HepG2 (cell line): ENCODE data around the gene RPS6KA5. TPM values are rescaled to one million over a fixed set of nuclear protein-coding genes. Genes with fewer than 3 reads are reported as not detected.
A peak's percentile ranks its signal among the peaks of the same experiment; 100 is the strongest.

Experiments
- ATAC-seq: fragments of 200-7000 bp; cut with Tn5 transposase; 3 replicates; pipeline ENCODE4 v1.9.1; 2020; ENCODE audit warnings: mild to moderate bottlenecking, moderate library complexity
- BruUV-seq: library from RNA; stranded (reverse); fragments of 400-500 nt; replicated peaks from 2 replicates; lab custom pipeline; 2021; lab: Mats Ljungman, UMichigan
- CTCF ChIA-PET: fragments of 300-600 bp; formaldehyde crosslinking; extraction: SDS; loops from one replicate; lab custom pipeline; 2021; ENCODE audit warnings: low total read pairs, inconsistent platforms, low intra/inter-chr PET ratio; lab: Yijun Ruan, JAX
- POLR2A ChIA-PET: fragments of 350-600 bp; sonication (Branson Sonifier 250); formaldehyde crosslinking; loops from one replicate; lab custom pipeline; 2020; ENCODE audit warnings: antibody characterized with exemption, inconsistent platforms; lab: Yijun Ruan, JAX
- DNase-seq: peaks from one replicate; pipeline ENCODE4 v3.0.0-alpha.2; 2015; ENCODE audit warnings: low spot score
- FAIRE-seq: peaks from 3 replicates; lab custom pipeline; 2011; peaks lifted over from hg19 to GRCh38; lab: Jason Lieb, UNC
- H2AFZ ChIP-seq: one replicate; pipeline ENCODE4 v1.6.1; 2011; ENCODE audit warnings: low read length, inconsistent platforms
- H3K27ac ChIP-seq: fragments of 300-600 bp; 3 replicates; pipeline ENCODE4 v1.8.0; 2011; ENCODE audit warnings: mixed run types, mild to moderate bottlenecking, mixed read lengths, low read length, inconsistent platforms; ENCODE audit not compliant: insufficient read depth; ENCODE audit errors: extremely low read length
- H3K27me3 ChIP-seq, 2 experiments: fragments of 200-600 bp in 1 of 2; 2 replicates in 1 of 2; 3 replicates in 1 of 2; pipeline versions ENCODE4 v1.6.0 to v1.8.0; 2011; ENCODE audit warnings: low read length in 2 of 2, mild to moderate bottlenecking in 2 of 2, moderate library complexity in 2 of 2, inconsistent platforms in 1 of 2; ENCODE audit not compliant: insufficient read depth in 2 of 2, control insufficient read depth in 1 of 2
- H3K36me3 ChIP-seq, 2 experiments: fragments of 200-600 bp in 1 of 2; replicated peaks in 1 of 2; 2 replicates in 1 of 2; 3 replicates in 1 of 2; pipeline versions ENCODE4 v1.5.1 to v1.8.0; 2011; ENCODE audit warnings: low read length in 2 of 2, inconsistent platforms in 1 of 2; ENCODE audit not compliant: insufficient read depth in 2 of 2, control insufficient read depth in 1 of 2
- H3K4me1 ChIP-seq: 2 replicates; pipeline ENCODE4 v1.5.1; 2012; ENCODE audit warnings: low read length, inconsistent platforms; ENCODE audit not compliant: insufficient read depth
- H3K4me2 ChIP-seq: 2 replicates; pipeline ENCODE4 v1.6.0; 2011; ENCODE audit warnings: low read depth, low read length, inconsistent platforms
- H3K4me3 ChIP-seq, 3 experiments: fragments of 200-600 bp in 1 of 3; sonication (generic), shearing (Covaris generic) in 1 of 3; replicated peaks in 1 of 3; 2 replicates each; pipeline ENCODE4 v1.5.1; 2011 to 2016; ENCODE audit warnings: low read length in 3 of 3, inconsistent platforms in 2 of 3, low read depth in 2 of 3, mild to moderate bottlenecking in 2 of 3, control low read depth in 1 of 3, mixed read lengths in 1 of 3; ENCODE audit not compliant: insufficient read depth in 1 of 3
- H3K79me2 ChIP-seq: one replicate; pipeline ENCODE4 v1.6.1; 2011; ENCODE audit warnings: low read length, inconsistent platforms; ENCODE audit not compliant: insufficient read depth
- H3K9ac ChIP-seq: 2 replicates; pipeline ENCODE4 v1.6.0; 2011; ENCODE audit warnings: mild to moderate bottlenecking, low read depth, low read length, inconsistent platforms; ENCODE audit not compliant: insufficient read depth
- H3K9me3 ChIP-seq: 2 replicates; pipeline ENCODE4 v1.5.1; 2012; ENCODE audit warnings: mild to moderate bottlenecking, low read length
- H4K20me1 ChIP-seq: 2 replicates; pipeline ENCODE4 v1.6.0; 2011; ENCODE audit warnings: inconsistent platforms, mild to moderate bottlenecking, low read length, moderate library complexity; ENCODE audit not compliant: insufficient read depth
- CC2D1A ChIP-seq: sonication (generic); formaldehyde crosslinking; IDR thresholded peaks from 2 replicates; pipeline ENCODE4 v1.8.1; 2023; ENCODE audit warnings: mild to moderate bottlenecking, missing genetic modification reagents
- DR1 ChIP-seq: sonication (generic); formaldehyde crosslinking; IDR thresholded peaks from 2 replicates; pipeline ENCODE4 v1.8.0; 2021; ENCODE audit warnings: mild to moderate bottlenecking, missing genetic modification reagents, inconsistent platforms
- FOXO1 ChIP-seq: sonication (generic); formaldehyde crosslinking; IDR thresholded peaks from 2 replicates; pipeline ENCODE4 v1.4.0; 2020; ENCODE audit warnings: missing genetic modification reagents
- HDAC6 ChIP-seq: fragments of 200-600 bp; sonication (generic); IDR thresholded peaks from 2 replicates; pipeline ENCODE4 v1.7.0; 2017; ENCODE audit warnings: mild to moderate bottlenecking, antibody characterized with exemption, low read length, low read depth
- HIVEP1 ChIP-seq: sonication (generic); formaldehyde crosslinking; IDR thresholded peaks from 2 replicates; pipeline ENCODE4 v1.4.0; 2020; ENCODE audit warnings: mild to moderate bottlenecking, missing genetic modification reagents
- NCOR1 ChIP-seq: fragments of 200-600 bp; sonication (generic); IDR thresholded peaks from 2 replicates; pipeline ENCODE4 v1.7.0; 2017; ENCODE audit warnings: antibody characterized with exemption, low read length, borderline replicate concordance
- SALL1 ChIP-seq: sonication (generic); formaldehyde crosslinking; IDR thresholded peaks from 2 replicates; pipeline ENCODE4 v1.8.0; 2022; ENCODE audit warnings: mild to moderate bottlenecking, missing genetic modification reagents
- SMAD9 ChIP-seq: sonication (generic); formaldehyde crosslinking; IDR thresholded peaks from 2 replicates; pipeline ENCODE4 v1.5.1; 2020; ENCODE audit warnings: mild to moderate bottlenecking, missing genetic modification reagents
- SOX13 ChIP-seq, 3 experiments: fragments of 450-650 bp in 1 of 3; sonication (generic) in 1 of 3; formaldehyde crosslinking in 1 of 3; IDR thresholded peaks in 2 of 3; conservative IDR thresholded peaks in 1 of 3; 2 replicates each; pipeline versions ENCODE4 v1.5.0 to v1.6.1; 2016 to 2020; ENCODE audit warnings: antibody characterized with exemption in 1 of 3, mild to moderate bottlenecking in 1 of 3, missing compliant biosample characterization in 1 of 3, missing genetic modification reagents in 1 of 3, moderate library complexity in 1 of 3
- TSC22D2 ChIP-seq: sonication (generic); formaldehyde crosslinking; IDR thresholded peaks from 2 replicates; pipeline ENCODE4 v1.5.1; 2020; ENCODE audit warnings: missing genetic modification reagents, mild to moderate bottlenecking, borderline replicate concordance
- ZFP36L1 ChIP-seq: sonication (generic); formaldehyde crosslinking; IDR thresholded peaks from 2 replicates; pipeline ENCODE4 v1.8.0; 2022; ENCODE audit warnings: mild to moderate bottlenecking, missing genetic modification reagents, moderate library complexity
- ZMAT3 ChIP-seq: sonication (generic); formaldehyde crosslinking; conservative IDR thresholded peaks from 2 replicates; pipeline ENCODE4 v1.7.0; 2021; ENCODE audit warnings: missing genetic modification reagents
- ZNF550 ChIP-seq: sonication (generic); formaldehyde crosslinking; IDR thresholded peaks from 2 replicates; pipeline ENCODE4 v1.4.0; 2020; ENCODE audit warnings: mild to moderate bottlenecking, missing genetic modification reagents, borderline replicate concordance
- ZNF577 ChIP-seq: sonication (generic); formaldehyde crosslinking; IDR thresholded peaks from 2 replicates; pipeline ENCODE4 v1.4.0; 2020; ENCODE audit warnings: mild to moderate bottlenecking, low read depth, missing genetic modification reagents, borderline replicate concordance
- ZNF879 ChIP-seq: sonication (generic); formaldehyde crosslinking; IDR thresholded peaks from 2 replicates; pipeline ENCODE4 v1.8.1; 2023; ENCODE audit warnings: missing genetic modification reagents
- WGBS: methylation state at CpG from one replicate; pipeline ENCODE4 v1.1.6; 2017; ENCODE audit warnings: low lambda C conversion rate; 5-methylcytosine and 5-hydroxymethylcytosine counted together
- in situ Hi-C: cut with HindIII; loops from 2 replicates; pipeline ENCODE4 v1.10.0; 2017; ENCODE audit warnings: low pct_unique_long_range_greater_than_20kb; ENCODE audit not compliant: extremely low pct_ligation_motif_present
- intact Hi-C: fragments of 100-400 bp; cut with micrococcal nuclease; formaldehyde crosslinking; loops from one replicate; pipeline ENCODE4 v1.10.0; 2022; ENCODE audit not compliant: unreplicated experiment
- polyA plus RNA-seq, 8 experiments: library from polyadenylated mRNA; depleted of rRNA in 3 of 8; stranded (reverse) in 7 of 8; unstranded in 1 of 8; fragments of >200 nt; fragmentation: Illumina TruSeq in 4 of 8; extraction: Trizol in 4 of 8; gene quantifications; 2 replicates each; pipeline versions ENCODE4 v1.2.1 to v1.2.3, GENCODE V29; 2011 to 2016; ENCODE audit warnings: low read depth in 4 of 8, missing spikeins in 1 of 8, mixed read lengths in 1 of 8; ENCODE audit not compliant: insufficient read depth in 1 of 8
- total RNA-seq, 5 experiments: library from RNA; depleted of rRNA; stranded (reverse); fragments of >200 nt; fragmentation: Illumina TruSeq; extraction: Trizol; gene quantifications; 2 replicates each; pipeline ENCODE4 v1.2.3, GENCODE V29; 2016; ENCODE audit warnings: low read depth in 1 of 5
- TF ChIP-seq, protein P1 (sequence below): sonication (generic); formaldehyde crosslinking; conservative IDR thresholded peaks from 2 replicates; pipeline ENCODE4 v1.8.0; 2022; ENCODE audit warnings: low read depth, missing genetic modification reagents
- TF ChIP-seq, protein P2 (sequence below): sonication (generic); formaldehyde crosslinking; IDR thresholded peaks from 2 replicates; pipeline ENCODE4 v1.4.0; 2020; ENCODE audit warnings: missing genetic modification reagents, borderline replicate concordance
- TF ChIP-seq, protein P3 (sequence below): sonication (generic); formaldehyde crosslinking; IDR thresholded peaks from 2 replicates; pipeline ENCODE4 v1.4.0; 2020; ENCODE audit warnings: mild to moderate bottlenecking, missing genetic modification reagents

The RPS6KA5 gene
- total and polyA plus RNA-seq, 2 of the 13 experiments (the other 11 are each of a cell fraction or from before 2014, with no cell fraction given) = 0.50 to 0.58 TPM

DNA sequence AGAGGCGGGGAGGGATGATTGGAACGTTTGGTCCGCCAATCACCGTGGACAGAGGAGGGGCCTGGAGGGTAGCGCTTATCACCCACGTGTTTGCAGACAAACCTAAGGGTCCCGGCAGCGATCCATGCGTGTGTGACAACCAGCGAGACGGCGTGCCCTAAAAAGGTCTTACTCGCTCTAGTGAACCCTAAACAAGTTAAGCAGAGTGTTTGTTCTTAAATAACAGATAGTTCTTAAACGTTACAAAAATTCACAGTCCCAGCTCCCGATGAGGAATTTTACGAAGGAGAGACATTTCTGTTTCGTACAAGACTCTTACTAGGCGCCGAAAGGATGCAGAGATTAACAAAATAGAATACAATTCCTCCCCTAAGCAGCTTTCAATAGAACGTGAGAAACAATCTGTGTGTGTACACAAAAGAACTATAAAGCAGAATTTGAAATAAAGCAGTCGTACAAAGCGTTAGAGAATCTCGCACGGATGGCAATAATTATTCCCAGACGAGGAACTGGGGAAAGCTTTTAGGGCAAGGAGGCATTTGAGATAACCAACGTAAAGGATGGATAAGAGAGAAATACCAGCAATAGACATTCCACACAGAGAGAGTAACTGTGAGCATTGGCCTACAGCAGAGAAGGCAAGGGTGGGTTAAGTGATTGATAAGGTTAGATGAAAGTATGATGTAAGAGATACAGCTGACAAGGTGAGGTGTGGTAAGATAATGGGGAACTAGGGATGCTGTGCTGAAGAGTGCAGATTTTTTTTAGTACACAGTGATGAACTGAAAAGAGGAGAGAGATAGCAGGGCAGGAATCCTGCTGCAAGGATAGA, 831 bp upstream of the RPS6KA5 start:
- H4K20me1 ChIP-seq = no peaks in the 10 kb centered on the region
- BruUV-seq = TSS peak; percentile 67
- H3K36me3 ChIP-seq = no peaks in the 10 kb centered on the region
- peak overlapping the region; percentile 88 for H3K4me2 ChIP-seq
- H3K9me3 ChIP-seq = no peaks in the 10 kb centered on the region
- intact Hi-C loops (loop anchor here (5.0 to 10.0 kb wide), 3 partner anchors 114 to 1046 kb away; partner anchors contain the start of gene ATXN3), in situ Hi-C loops (no loop called here)
- WGBS = 1% methylated on average over 25 of the region's 26 CpGs
- ChIA-PET CTCF (no interaction called here), POLR2A (interaction anchor here (0.9 to 3.5 kb wide), 3 partner anchors 12 to 357 kb away, joined by 3 to 49 read pairs (median 3); partner anchors contain the start of genes CCDC88C and DGLUCY)
- H3K27ac ChIP-seq = peak overlapping the region; percentile 19
- H3K9ac ChIP-seq = peak overlapping the region; percentile 58
- H3K27me3 ChIP-seq = no peaks in the 10 kb centered on the region
- no peaks in the 10 kb centered on the region for H3K79me2 ChIP-seq
- peak overlapping the region; percentile 25 to 47 (median 33); a peak in 5 of 6 replicates for H3K4me3 ChIP-seq
- DNase-seq (no peak), ATAC-seq (no peak), FAIRE-seq (no peak)
- H3K4me1 ChIP-seq = peaks cover 44% of the 10 kb centered on the region
- H2AFZ ChIP-seq = peak overlapping the region; percentile 78
- TF ChIP-seq TSC22D2 = no peak
- no peak for TF ChIP-seq SOX13 (IDR thresholded peaks at IDR 0.05)
- no peak for TF ChIP-seq SOX13 (CRISPR knock-in tag; conservative IDR thresholded peaks at IDR 0.05 in 1 of 2, IDR thresholded peaks at IDR 0.05 in 1 of 2)
- TF ChIP-seq, protein P1, sequence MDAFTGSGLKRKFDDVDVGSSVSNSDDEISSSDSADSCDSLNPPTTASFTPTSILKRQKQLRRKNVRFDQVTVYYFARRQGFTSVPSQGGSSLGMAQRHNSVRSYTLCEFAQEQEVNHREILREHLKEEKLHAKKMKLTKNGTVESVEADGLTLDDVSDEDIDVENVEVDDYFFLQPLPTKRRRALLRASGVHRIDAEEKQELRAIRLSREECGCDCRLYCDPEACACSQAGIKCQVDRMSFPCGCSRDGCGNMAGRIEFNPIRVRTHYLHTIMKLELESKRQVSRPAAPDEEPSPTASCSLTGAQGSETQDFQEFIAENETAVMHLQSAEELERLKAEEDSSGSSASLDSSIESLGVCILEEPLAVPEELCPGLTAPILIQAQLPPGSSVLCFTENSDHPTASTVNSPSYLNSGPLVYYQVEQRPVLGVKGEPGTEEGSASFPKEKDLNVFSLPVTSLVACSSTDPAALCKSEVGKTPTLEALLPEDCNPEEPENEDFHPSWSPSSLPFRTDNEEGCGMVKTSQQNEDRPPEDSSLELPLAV (CRISPR knock-in tag) = no peak
- TF ChIP-seq SALL1 (CRISPR knock-in tag) = peak; percentile 75; the same call in 1 of the 2 replicates
- no peak for TF ChIP-seq DR1 (CRISPR knock-in tag)
- TF ChIP-seq NCOR1 = 0 out of 2 replicates have a peak, but pooled peaks have one; percentile 8
- no peak for TF ChIP-seq FOXO1
- peak; percentile 82 for TF ChIP-seq ZMAT3 (CRISPR knock-in tag)
- TF ChIP-seq HDAC6 = no peak
- no peak for TF ChIP-seq ZNF550 (CRISPR knock-in tag)
- TF ChIP-seq ZNF577 (CRISPR knock-in tag) = no peak
- no peak for TF ChIP-seq SMAD9 (CRISPR knock-in tag)
- TF ChIP-seq ZFP36L1 (CRISPR knock-in tag) = no peak
- TF ChIP-seq CC2D1A (CRISPR knock-in tag) = no peak
- TF ChIP-seq, protein P2, sequence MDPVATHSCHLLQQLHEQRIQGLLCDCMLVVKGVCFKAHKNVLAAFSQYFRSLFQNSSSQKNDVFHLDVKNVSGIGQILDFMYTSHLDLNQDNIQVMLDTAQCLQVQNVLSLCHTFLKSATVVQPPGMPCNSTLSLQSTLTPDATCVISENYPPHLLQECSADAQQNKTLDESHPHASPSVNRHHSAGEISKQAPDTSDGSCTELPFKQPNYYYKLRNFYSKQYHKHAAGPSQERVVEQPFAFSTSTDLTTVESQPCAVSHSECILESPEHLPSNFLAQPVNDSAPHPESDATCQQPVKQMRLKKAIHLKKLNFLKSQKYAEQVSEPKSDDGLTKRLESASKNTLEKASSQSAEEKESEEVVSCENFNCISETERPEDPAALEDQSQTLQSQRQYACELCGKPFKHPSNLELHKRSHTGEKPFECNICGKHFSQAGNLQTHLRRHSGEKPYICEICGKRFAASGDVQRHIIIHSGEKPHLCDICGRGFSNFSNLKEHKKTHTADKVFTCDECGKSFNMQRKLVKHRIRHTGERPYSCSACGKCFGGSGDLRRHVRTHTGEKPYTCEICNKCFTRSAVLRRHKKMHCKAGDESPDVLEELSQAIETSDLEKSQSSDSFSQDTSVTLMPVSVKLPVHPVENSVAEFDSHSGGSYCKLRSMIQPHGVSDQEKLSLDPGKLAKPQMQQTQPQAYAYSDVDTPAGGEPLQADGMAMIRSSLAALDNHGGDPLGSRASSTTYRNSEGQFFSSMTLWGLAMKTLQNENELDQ = no peak
- no peak for TF ChIP-seq HIVEP1
- TF ChIP-seq ZNF879 = peak; percentile 63; the same call in 1 of the 2 replicates
- TF ChIP-seq, protein P3, sequence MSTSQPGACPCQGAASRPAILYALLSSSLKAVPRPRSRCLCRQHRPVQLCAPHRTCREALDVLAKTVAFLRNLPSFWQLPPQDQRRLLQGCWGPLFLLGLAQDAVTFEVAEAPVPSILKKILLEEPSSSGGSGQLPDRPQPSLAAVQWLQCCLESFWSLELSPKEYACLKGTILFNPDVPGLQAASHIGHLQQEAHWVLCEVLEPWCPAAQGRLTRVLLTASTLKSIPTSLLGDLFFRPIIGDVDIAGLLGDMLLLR (CRISPR knock-in tag) = peak; percentile 77; the same call in 1 of the 2 replicates
